OCI-LY7 (cell line): ENCODE data around the gene ECI1. TPM values are rescaled to one million over a fixed set of nuclear protein-coding genes. Genes with fewer than 3 reads are reported as not detected.

Source experiments
- BruUV-seq: library from RNA; stranded (reverse); fragments of 400-500 nt; replicated peaks from 2 replicates; lab custom pipeline; 2021; lab: Mats Ljungman, UMichigan
- CTCF ChIA-PET: fragments of 300-600 bp; sonication (Branson Sonifier 250); formaldehyde crosslinking; loops from one replicate; lab custom pipeline; 2022; ENCODE audit warnings: antibody characterized with exemption; ENCODE audit not compliant: unreplicated experiment; lab: Charles Lee
- POLR2A ChIA-PET: fragments of 300-600 bp; sonication (Branson Sonifier 250); formaldehyde crosslinking; loops from one replicate; lab custom pipeline; 2022; ENCODE audit warnings: antibody characterized with exemption; lab: Charles Lee
- DNase-seq: peaks from one replicate; pipeline ENCODE4 v3.0.0-alpha.2; 2015; ENCODE audit warnings: low spot score
- H2AFZ ChIP-seq: fragments of 200-600 bp; sonication (generic), shearing (Covaris generic); 2 replicates; pipeline ENCODE4 v1.6.1; 2014; ENCODE audit warnings: mild to moderate bottlenecking, antibody characterized with exemption, low read length, moderate library complexity
- H3K27ac ChIP-seq: fragments of 200-600 bp; sonication (generic); 2 replicates; pipeline ENCODE4 v1.5.1; 2014; ENCODE audit warnings: mixed run types, low read depth, mild to moderate bottlenecking, moderate library complexity, low read length, inconsistent platforms; ENCODE audit not compliant: poor library complexity, severe bottlenecking
- H3K36me3 ChIP-seq: fragments of 200-600 bp; sonication (generic); 2 replicates; pipeline ENCODE4 v1.6.1; 2014; ENCODE audit warnings: mild to moderate bottlenecking, antibody characterized with exemption, low read length, moderate library complexity, mixed read lengths; ENCODE audit not compliant: insufficient read depth
- H3K4me1 ChIP-seq: fragments of 200-600 bp; sonication (generic); 2 replicates; pipeline ENCODE4 v1.5.1; 2014; ENCODE audit warnings: mild to moderate bottlenecking, low read length; ENCODE audit not compliant: insufficient read depth, poor library complexity, severe bottlenecking
- H3K4me2 ChIP-seq: fragments of 200-600 bp; sonication (generic); 2 replicates; pipeline ENCODE4 v1.6.1; 2014; ENCODE audit warnings: mild to moderate bottlenecking, low read length
- H3K4me3 ChIP-seq: fragments of 200-600 bp; sonication (generic); 2 replicates; pipeline ENCODE4 v1.5.1; 2014; ENCODE audit warnings: mild to moderate bottlenecking, low read depth, low read length; ENCODE audit not compliant: poor library complexity, severe bottlenecking
- H3K79me2 ChIP-seq: fragments of 200-600 bp; sonication (generic); 2 replicates; pipeline ENCODE4 v1.6.1; 2016; ENCODE audit warnings: low read depth, mild to moderate bottlenecking, low read length, moderate library complexity, mixed read lengths; ENCODE audit not compliant: insufficient read depth
- H3K9me2 ChIP-seq: fragments of 200-600 bp; sonication (generic); 2 replicates; pipeline ENCODE4 v1.6.1; 2016; ENCODE audit warnings: mild to moderate bottlenecking, low read length, mixed read lengths; ENCODE audit not compliant: insufficient read depth
- H3K9me3 ChIP-seq: fragments of 200-600 bp; sonication (generic); 2 replicates; pipeline ENCODE4 v1.6.1; 2014; ENCODE audit warnings: mild to moderate bottlenecking, mixed run types, low read length, mixed read lengths
- H4K20me1 ChIP-seq: fragments of 200-600 bp; sonication (generic); 2 replicates; pipeline ENCODE4 v1.6.1; 2014; ENCODE audit warnings: mild to moderate bottlenecking, antibody characterized with exemption, low read length, moderate library complexity, mixed read lengths; ENCODE audit not compliant: insufficient read depth
- EZH2phosphoT487 ChIP-seq: fragments of 200-600 bp; sonication (generic); IDR thresholded peaks from 2 replicates; pipeline ENCODE4 v1.6.1; 2018; ENCODE audit warnings: low read depth, borderline replicate concordance, mild to moderate bottlenecking, mixed run types, antibody characterized with exemption, low read length, moderate library complexity, mixed read lengths
- intact Hi-C: fragments of 100-400 bp; cut with micrococcal nuclease; formaldehyde crosslinking; loops from one replicate; pipeline ENCODE4 v1.10.0; 2022; ENCODE audit not compliant: unreplicated experiment
- total RNA-seq, 2 experiments: library from RNA; depleted of rRNA in 1 of 2; stranded (reverse); fragments of >200 nt in 1 of 2; shearing (Covaris generic) in 1 of 2; gene quantifications; 2 replicates each; pipeline ENCODE4 v1.2.3, GENCODE V29; 2014 to 2022
- TF ChIP-seq, protein P1 (sequence below): fragments of 200-600 bp; sonication (generic); conservative IDR thresholded peaks from 2 replicates; pipeline ENCODE4 v1.5.1; 2014; ENCODE audit warnings: mild to moderate bottlenecking, antibody characterized with exemption, low read length, moderate library complexity, mixed read lengths

The ECI1 gene
- total RNA-seq, 2 experiments from 2014 or later = 74.5 to 80.0 TPM

- H3K27ac ChIP-seq = no peak overlapping the region
- H3K4me2 ChIP-seq = no peak overlapping the region
- CTCF ChIA-PET = no interaction called here
- H2AFZ ChIP-seq = no peak overlapping the region
- intact Hi-C loops = no loop called here
- H3K4me3 ChIP-seq = no peak overlapping the region
- H3K79me2 ChIP-seq = peaks cover 26% of the 10 kb centered on the region; the same call in 1 of the 2 replicates
- DNase-seq = no peak
- H3K9me3 ChIP-seq = no peaks in the 10 kb centered on the region
- H4K20me1 ChIP-seq = peaks cover 13% of the 10 kb centered on the region; the same call in 1 of the 2 replicates
- no peaks in the 10 kb centered on the region for H3K9me2 ChIP-seq
- BruUV-seq = no TSS peak
- TF ChIP-seq, protein P1, sequence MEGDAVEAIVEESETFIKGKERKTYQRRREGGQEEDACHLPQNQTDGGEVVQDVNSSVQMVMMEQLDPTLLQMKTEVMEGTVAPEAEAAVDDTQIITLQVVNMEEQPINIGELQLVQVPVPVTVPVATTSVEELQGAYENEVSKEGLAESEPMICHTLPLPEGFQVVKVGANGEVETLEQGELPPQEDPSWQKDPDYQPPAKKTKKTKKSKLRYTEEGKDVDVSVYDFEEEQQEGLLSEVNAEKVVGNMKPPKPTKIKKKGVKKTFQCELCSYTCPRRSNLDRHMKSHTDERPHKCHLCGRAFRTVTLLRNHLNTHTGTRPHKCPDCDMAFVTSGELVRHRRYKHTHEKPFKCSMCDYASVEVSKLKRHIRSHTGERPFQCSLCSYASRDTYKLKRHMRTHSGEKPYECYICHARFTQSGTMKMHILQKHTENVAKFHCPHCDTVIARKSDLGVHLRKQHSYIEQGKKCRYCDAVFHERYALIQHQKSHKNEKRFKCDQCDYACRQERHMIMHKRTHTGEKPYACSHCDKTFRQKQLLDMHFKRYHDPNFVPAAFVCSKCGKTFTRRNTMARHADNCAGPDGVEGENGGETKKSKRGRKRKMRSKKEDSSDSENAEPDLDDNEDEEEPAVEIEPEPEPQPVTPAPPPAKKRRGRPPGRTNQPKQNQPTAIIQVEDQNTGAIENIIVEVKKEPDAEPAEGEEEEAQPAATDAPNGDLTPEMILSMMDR = no peak
- no peak for TF ChIP-seq EZH2phosphoT487
- POLR2A ChIA-PET = no interaction called here
- peaks cover 46% of the 10 kb centered on the region for H3K36me3 ChIP-seq
- H3K4me1 ChIP-seq = peaks cover 31% of the 10 kb centered on the region
These were observed 42.0 kb downstream of the ECI1 start for GRCh38 chr16:2209258-2210008.

DNA sequence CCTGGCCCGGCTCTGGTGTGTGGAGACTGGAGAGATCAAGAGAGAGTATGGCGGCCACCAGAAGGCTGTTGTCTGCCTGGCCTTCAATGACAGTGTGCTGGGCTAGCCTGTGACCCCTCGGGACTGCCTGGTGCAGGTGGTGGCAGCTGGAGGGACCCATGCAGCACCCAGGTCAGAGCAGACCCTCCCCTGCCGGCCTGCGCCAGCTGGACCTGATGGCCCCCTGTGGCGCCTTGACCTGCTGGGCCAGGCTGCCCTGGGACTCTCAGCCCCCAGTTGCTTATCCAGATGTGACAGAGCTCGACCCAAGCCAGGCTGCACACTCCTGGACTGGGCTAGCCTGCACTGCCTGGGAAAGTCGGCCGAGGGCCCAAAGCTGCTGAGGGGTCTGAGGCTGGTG, 42.6 kb downstream of the ECI1 start:
- intact Hi-C loops = no loop called here
- Histone ChIP-seq H3K4me1 (peaks cover 31% of the 10 kb centered on the region), H2AFZ (no peak overlapping the region), H3K9me2 (no peaks in the 10 kb centered on the region), H3K79me2 (peaks cover 25% of the 10 kb centered on the region; the same call in 1 of the 2 replicates), H3K27ac (no peak overlapping the region), H3K4me2 (no peak overlapping the region), H3K9me3 (no peaks in the 10 kb centered on the region), H3K36me3 (peaks cover 46% of the 10 kb centered on the region), H4K20me1 (peaks cover 13% of the 10 kb centered on the region; the same call in 1 of the 2 replicates), H3K4me3 (no peak overlapping the region)
- TF ChIP-seq, protein P1 = no peak
- TF ChIP-seq EZH2phosphoT487 = no peak
- DNase-seq = no peak
- CTCF ChIA-PET = no interaction called here
- no TSS peak for BruUV-seq
- POLR2A ChIA-PET = interaction anchor here (1.3 kb wide), 1 partner anchor 68 kb away, joined by 3 read pairs; no protein-coding TSS in a partner anchor

DNA sequence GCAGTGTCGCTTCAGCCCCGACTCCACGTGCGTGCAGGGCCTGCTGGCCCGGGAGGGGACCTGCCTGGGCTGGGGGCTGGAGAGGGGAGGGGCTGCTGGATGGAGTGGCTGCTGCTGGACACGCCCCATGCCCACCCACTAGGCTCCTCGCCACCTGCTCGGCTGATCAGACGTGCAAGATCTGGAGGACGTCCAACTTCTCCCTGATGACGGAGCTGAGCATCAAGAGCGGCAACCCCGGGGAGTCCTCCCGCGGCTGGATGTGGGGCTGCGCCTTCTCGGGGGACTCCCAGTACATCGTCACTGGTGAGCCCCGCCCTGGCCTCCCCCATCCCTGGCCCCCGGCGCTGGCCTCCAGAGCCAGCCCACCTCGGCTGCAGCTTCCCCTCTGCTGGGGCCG, 43.1 kb downstream of the ECI1 start:
- H2AFZ ChIP-seq = no peak overlapping the region
- H3K36me3 ChIP-seq = peaks cover 46% of the 10 kb centered on the region
- ChIA-PET POLR2A (interaction anchor here (1.3 kb wide), 1 partner anchor 68 kb away, joined by 3 read pairs; no protein-coding TSS in a partner anchor), CTCF (no interaction called here)
- H3K4me3 ChIP-seq = no peak overlapping the region
- TF ChIP-seq, protein P1 = no peak
- no peak overlapping the region for H3K4me2 ChIP-seq
- H3K79me2 ChIP-seq = peaks cover 21% of the 10 kb centered on the region; the same call in 1 of the 2 replicates
- no peaks in the 10 kb centered on the region for H3K9me3 ChIP-seq
- peaks cover 9% of the 10 kb centered on the region; the same call in 1 of the 2 replicates for H4K20me1 ChIP-seq
- BruUV-seq = no TSS peak
- H3K4me1 ChIP-seq = peaks cover 31% of the 10 kb centered on the region
- no peaks in the 10 kb centered on the region for H3K9me2 ChIP-seq
- H3K27ac ChIP-seq = no peak overlapping the region
- intact Hi-C loops = no loop called here
- DNase-seq = no peak
